SK-N-SH (cell line): ENCODE measurements around the gene RABGAP1L. TPM values are rescaled to one million over a fixed set of nuclear protein-coding genes. Genes with fewer than 3 reads are reported as not detected.

Experiments
- CTCF ChIA-PET: fragments of 300-600, 350-600 bp; formaldehyde crosslinking; extraction: SDS; loops from one replicate; lab custom pipeline; 2021; lab: Yijun Ruan, JAX
- POLR2A ChIA-PET: fragments of 350-600 bp; sonication (Branson Sonifier 250); formaldehyde crosslinking; extraction: SDS; loops from one replicate; lab custom pipeline; 2020; ENCODE audit warnings: antibody characterized with exemption, inconsistent platforms; lab: Yijun Ruan, JAX
- DNase-seq: peaks from one replicate; pipeline ENCODE4 v3.0.0; 2012
- H2AFZ ChIP-seq: fragments of 200-600 bp; sonication (generic); 2 replicates; pipeline ENCODE4 v1.8.1; 2016; ENCODE audit warnings: antibody characterized with exemption, mild to moderate bottlenecking, low read depth
- H3F3A ChIP-seq: fragments of 200-600 bp; sonication (generic); replicated peaks from 2 replicates; pipeline ENCODE3; 2016; ENCODE audit warnings: antibody characterized with exemption, mild to moderate bottlenecking; ENCODE audit not compliant: insufficient read depth
- H3K27ac ChIP-seq, 2 experiments: fragments of 200-500 bp in 1 of 2; fragments of 200-600 bp in 1 of 2; sonication (Bioruptor generic) in 1 of 2; sonication (generic), shearing (Covaris generic) in 1 of 2; 2 replicates each; pipeline versions ENCODE4 v1.5.1 to v1.6.1; 2014 to 2016; ENCODE audit warnings: low read depth in 2 of 2, inconsistent platforms in 1 of 2, low read length in 1 of 2, mild to moderate bottlenecking in 1 of 2, mixed read lengths in 1 of 2
- H3K27me3 ChIP-seq: fragments of 200-600 bp; sonication (generic), shearing (Covaris generic); 2 replicates; pipeline ENCODE4 v1.6.1; 2016; ENCODE audit warnings: mixed run types; ENCODE audit not compliant: insufficient read depth
- H3K36me3 ChIP-seq, 2 experiments: fragments of 200-500 bp in 1 of 2; fragments of 200-600 bp in 1 of 2; sonication (Bioruptor generic) in 1 of 2; sonication (generic) in 1 of 2; replicated peaks in 1 of 2; 2 replicates each; pipeline versions ENCODE3 to v1.5.1; 2014 to 2016; ENCODE audit warnings: low read length in 1 of 2, mild to moderate bottlenecking in 1 of 2; ENCODE audit not compliant: insufficient read depth in 2 of 2, control insufficient read depth in 1 of 2
- H3K4me1 ChIP-seq, 2 experiments: fragments of 200-500 bp in 1 of 2; fragments of 200-600 bp in 1 of 2; sonication (Bioruptor generic) in 1 of 2; sonication (generic), shearing (Covaris generic) in 1 of 2; 2 replicates each; pipeline versions ENCODE4 v1.5.1 to v1.6.1; 2014 to 2016; ENCODE audit warnings: low read depth in 1 of 2, low read length in 1 of 2, mixed run types in 1 of 2; ENCODE audit not compliant: insufficient read depth in 2 of 2, control insufficient read depth in 1 of 2
- H3K4me2 ChIP-seq: fragments of 200-600 bp; sonication (generic), shearing (Covaris generic); 2 replicates; pipeline ENCODE4 v1.6.1; 2017; ENCODE audit warnings: mixed run types
- H3K4me3 ChIP-seq, 2 experiments: fragments of 200-500 bp in 1 of 2; fragments of 200-600 bp in 1 of 2; sonication (Bioruptor generic) in 1 of 2; sonication (generic), shearing (Covaris generic) in 1 of 2; 2 replicates each; pipeline versions ENCODE4 v1.5.1 to v1.8.1; 2014 to 2016; ENCODE audit warnings: low read depth in 2 of 2, inconsistent platforms in 1 of 2, low read length in 1 of 2, mild to moderate bottlenecking in 1 of 2, mixed read lengths in 1 of 2, moderate library complexity in 1 of 2
- H3K79me2 ChIP-seq: fragments of 200-600 bp; sonication (generic); 2 replicates; pipeline ENCODE4 v1.8.1; 2017; ENCODE audit warnings: mild to moderate bottlenecking; ENCODE audit not compliant: insufficient read depth
- H3K9ac ChIP-seq: fragments of 200-600 bp; sonication (generic); 2 replicates; pipeline ENCODE4 v1.6.1; 2017; ENCODE audit warnings: mixed run types
- H3K9me2 ChIP-seq: fragments of 200-600 bp; sonication (generic); 2 replicates; pipeline ENCODE4 v1.6.1; 2017; ENCODE audit warnings: mixed run types
- H3K9me3 ChIP-seq: fragments of 200-600 bp; sonication (generic); 2 replicates; pipeline ENCODE4 v1.6.1; 2017; ENCODE audit warnings: mixed run types, mild to moderate bottlenecking, moderate library complexity
- H4K20me1 ChIP-seq: fragments of 200-600 bp; sonication (generic); 2 replicates; pipeline ENCODE4 v1.6.1; 2017; ENCODE audit warnings: mild to moderate bottlenecking, mixed run types; ENCODE audit not compliant: insufficient read depth
- EZH2phosphoT487 ChIP-seq: fragments of 200-600 bp; sonication (generic); IDR thresholded peaks from 2 replicates; pipeline ENCODE4 v1.6.1; 2017; ENCODE audit warnings: low read depth, mixed run types, mild to moderate bottlenecking, antibody characterized with exemption, moderate library complexity, borderline replicate concordance
- FOXM1 ChIP-seq: IDR thresholded peaks from 2 replicates; pipeline ENCODE4 v1.4.0; 2012; ENCODE audit warnings: low read depth, mild to moderate bottlenecking
- IRF3 ChIP-seq: fragments of 150-350 bp; IDR thresholded peaks from 2 replicates; pipeline ENCODE4 v1.6.1; 2016; ENCODE audit warnings: mild to moderate bottlenecking, low read depth, low read length
- JUND ChIP-seq: IDR thresholded peaks from 2 replicates; pipeline ENCODE4 v1.4.0; 2012
- RAD21 ChIP-seq: IDR thresholded peaks from 2 replicates; pipeline ENCODE4 v1.6.1; 2012; ENCODE audit warnings: mild to moderate bottlenecking, low read length
- RCOR1 ChIP-seq: fragments of 150-350 bp; IDR thresholded peaks from 2 replicates; pipeline ENCODE4 v1.6.1; 2017; ENCODE audit warnings: antibody characterized with exemption, low read length
- RXRA ChIP-seq: IDR thresholded peaks from 2 replicates; pipeline ENCODE4 v1.4.0; 2012; ENCODE audit warnings: low read depth, mild to moderate bottlenecking, borderline replicate concordance
- SIN3A ChIP-seq: IDR thresholded peaks from 2 replicates; pipeline ENCODE4 v1.6.1; 2012; ENCODE audit warnings: low read depth, mild to moderate bottlenecking, low read length, moderate library complexity, borderline replicate concordance
- SMC3 ChIP-seq: IDR thresholded peaks from 2 replicates; pipeline ENCODE4 v1.6.1; 2012; ENCODE audit warnings: low read depth, low read length, improper control_type of control experiment
- TEAD4 ChIP-seq: IDR thresholded peaks from 2 replicates; pipeline ENCODE4 v1.4.0; 2012; ENCODE audit warnings: mild to moderate bottlenecking, borderline replicate concordance; ENCODE audit not compliant: insufficient read depth
- USF1 ChIP-seq: IDR thresholded peaks from 2 replicates; pipeline ENCODE4 v1.4.0; 2012; ENCODE audit warnings: low read depth, borderline replicate concordance
- WGBS: methylation state at CpG from one replicate; pipeline ENCODE4 v1.1.6; 2017; ENCODE audit warnings: low lambda C conversion rate; 5-methylcytosine and 5-hydroxymethylcytosine counted together
- polyA plus RNA-seq, 3 experiments: library from polyadenylated mRNA; depleted of rRNA; stranded (reverse); fragments of >200 nt; gene quantifications; 2 replicates each; pipeline ENCODE4 v1.2.3, GENCODE V29; 2012

RABGAP1L gene
- polyA plus RNA-seq, 1 of the 3 experiments (the other 2 are of a cell fraction) = 7.2 TPM

- H3K4me1 ChIP-seq = peaks cover 0 to 4% of the 10 kb centered on the region in 2 experiments; a peak in 2 of 4 replicates
- ChIA-PET POLR2A (no interaction called here), CTCF (interaction anchor here (1.1 to 1.5 kb wide), 4 partner anchors 12 to 30 kb away, joined by 3 to 4 read pairs (median 3); no protein-coding TSS in a partner anchor)
Measured at GRCh38 chr1:174954073-174954460, 794.7 kb downstream of the RABGAP1L start.

GRCh38 chr1:174954671-174955669, 795.6 kb downstream of the RABGAP1L start:
- no peaks in the 10 kb centered on the region for H3K9me2 ChIP-seq
- POLR2A ChIA-PET = no interaction called here
- H3K27me3 ChIP-seq = no peaks in the 10 kb centered on the region
- no peaks in the 10 kb centered on the region for H3K9me3 ChIP-seq
- TF ChIP-seq TEAD4 (no peak), SIN3A (no peak), SMC3 (no peak), FOXM1 (no peak), RAD21 (no peak), IRF3 (no peak)
- TF ChIP-seq, all 33 proteins: peak for 0
- peaks cover 0 to 4% of the 10 kb centered on the region in 2 experiments; a peak in 2 of 4 replicates for H3K4me1 ChIP-seq
- H3K4me2 ChIP-seq = no peak overlapping the region
- H4K20me1 ChIP-seq = no peaks in the 10 kb centered on the region
- CTCF ChIA-PET = interaction anchor here (1.1 to 1.5 kb wide), 3 partner anchors 11 to 29 kb away, joined by 3 to 4 read pairs (median 3); no protein-coding TSS in a partner anchor
- no peak overlapping the region for H2AFZ ChIP-seq
- 66% methylated on average over 3 of the region's 3 CpGs for WGBS
- no peak overlapping the region for H3K4me3 ChIP-seq
- no peaks in the 10 kb centered on the region for H3K36me3 ChIP-seq
- no peaks in the 10 kb centered on the region for H3F3A ChIP-seq
- H3K9ac ChIP-seq = no peak overlapping the region
- H3K27ac ChIP-seq = no peak overlapping the region
- no peaks in the 10 kb centered on the region for H3K79me2 ChIP-seq
- DNase-seq = no peak

More at GRCh38 chr1:174954073-174954460, 794.7 kb downstream of the RABGAP1L start:
- Histone ChIP-seq H3K9ac (no peak overlapping the region), H3K4me2 (no peak overlapping the region), H3K9me2 (no peaks in the 10 kb centered on the region), H3F3A (no peaks in the 10 kb centered on the region), H3K4me3 (no peak overlapping the region), H4K20me1 (no peaks in the 10 kb centered on the region), H3K79me2 (no peaks in the 10 kb centered on the region), H2AFZ (no peak overlapping the region), H3K36me3 (no peaks in the 10 kb centered on the region), H3K27me3 (no peaks in the 10 kb centered on the region), H3K27ac (no peak overlapping the region), H3K9me3 (no peaks in the 10 kb centered on the region)
- peak; percentile 9 for DNase-seq
- TF ChIP-seq JUND (no peak), USF1 (no peak), RXRA (no peak), EZH2phosphoT487 (no peak), RCOR1 (no peak)
